Mucosa of rectum (tissue), 2 donors: ENCODE data around the gene CTPS1.
A peak's percentile ranks its signal among the peaks of the same experiment; 100 is the strongest.

ENCODE experiments used
- H3K27ac ChIP-seq, 2 donors: one replicate each; pipeline ENCODE4 v1.7.0; 2013; ENCODE audit warnings: inconsistent platforms in 2 of 2, low read depth in 2 of 2, low read length in 2 of 2
- H3K27me3 ChIP-seq, 2 donors: one replicate each; pipeline ENCODE4 v1.7.0; 2013; ENCODE audit warnings: low read length in 2 of 2; ENCODE audit not compliant: control insufficient read depth in 2 of 2, insufficient read depth in 2 of 2
- H3K36me3 ChIP-seq, 2 donors: one replicate each; pipeline ENCODE4 v1.7.0; 2013; ENCODE audit warnings: low read length in 2 of 2; ENCODE audit not compliant: control insufficient read depth in 2 of 2, insufficient read depth in 2 of 2
- H3K4me1 ChIP-seq, 2 donors: one replicate each; pipeline ENCODE4 v1.7.0; 2013; ENCODE audit warnings: low read length in 2 of 2, mild to moderate bottlenecking in 1 of 2; ENCODE audit not compliant: control insufficient read depth in 2 of 2, insufficient read depth in 2 of 2
- H3K4me3 ChIP-seq, 2 donors: one replicate each; pipeline ENCODE4 v1.7.0; 2013; ENCODE audit warnings: low read length in 2 of 2
- H3K9ac ChIP-seq, 2 donors: one replicate each; pipeline ENCODE4 v1.7.0; 2013; ENCODE audit warnings: low read length in 2 of 2, low read depth in 1 of 2, mild to moderate bottlenecking in 1 of 2
- H3K9me3 ChIP-seq, 2 donors: one replicate each; pipeline ENCODE4 v1.7.0; 2013; ENCODE audit warnings: low read length in 2 of 2; ENCODE audit not compliant: control insufficient read depth in 2 of 2
- donor health status: healthy.
- donor health status: Normal muscosa, but diverticular disease.

The CTPS1 gene

DNA sequence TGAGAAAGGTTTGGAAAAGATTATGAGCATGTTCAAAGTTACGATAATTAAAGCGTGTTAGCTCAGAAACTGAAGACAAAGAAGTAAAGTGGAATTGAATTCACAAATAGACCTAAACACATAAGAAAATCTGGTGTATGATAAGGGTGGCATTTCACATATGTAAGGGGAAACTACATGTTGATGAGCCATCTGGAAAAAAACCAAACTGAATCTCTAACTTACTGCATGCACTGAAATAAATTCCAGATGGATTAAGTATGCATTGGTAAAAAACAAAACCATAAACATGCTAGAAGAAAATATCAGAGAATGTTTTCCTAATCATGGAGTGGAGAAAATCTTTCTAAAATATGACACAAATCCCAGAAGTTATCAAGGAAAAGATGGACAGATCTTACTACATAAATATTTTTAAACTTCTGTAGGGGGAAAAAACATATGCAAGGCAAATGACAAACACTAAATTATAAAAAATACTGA, 34.0 kb upstream of the CTPS1 start:
- Histone ChIP-seq H3K4me1 (peaks cover 0 to 3% of the 10 kb centered on the region in 2 donors), H3K27me3 (no peaks in the 10 kb centered on the region), H3K36me3 (no peaks in the 10 kb centered on the region), H3K9ac (no peak overlapping the region), H3K27ac (no peak overlapping the region), H3K4me3 (no peak overlapping the region), H3K9me3 (no peaks in the 10 kb centered on the region)

DNA sequence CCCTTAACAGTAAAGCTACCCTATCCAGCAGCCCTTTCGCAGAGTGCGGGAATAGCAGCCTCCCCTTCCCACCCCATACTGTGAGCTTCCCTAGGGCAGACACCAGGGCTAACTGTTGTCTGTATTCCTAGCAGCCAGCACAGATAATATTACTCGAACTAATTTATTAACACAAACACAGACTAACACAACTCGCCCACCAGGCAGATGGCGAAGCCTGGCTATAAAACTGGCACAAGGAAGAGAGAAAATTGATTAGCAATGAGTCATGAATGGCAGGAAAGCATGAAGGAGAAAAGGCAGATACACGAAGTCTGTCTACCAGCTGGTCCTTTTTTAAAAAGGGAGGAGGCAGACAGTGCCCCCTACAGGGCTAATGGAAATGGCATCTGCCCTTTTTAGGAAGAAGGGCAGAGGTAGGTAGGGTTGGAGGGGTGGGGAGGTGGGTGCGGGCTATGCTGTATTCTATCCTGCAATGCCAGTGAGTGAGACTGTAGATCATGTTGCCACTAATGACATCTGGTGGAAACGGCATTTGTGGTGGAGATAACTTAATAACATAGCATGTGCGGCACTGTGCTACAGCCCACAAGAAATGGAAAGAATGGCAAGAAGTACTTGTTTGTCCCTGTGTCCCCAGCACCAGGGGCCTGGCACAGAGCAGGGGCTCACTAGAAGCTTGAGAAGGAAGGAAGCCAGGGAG, 30.6 kb upstream of the CTPS1 start:
- no peak overlapping the region for H3K27ac ChIP-seq
- H3K4me3 ChIP-seq, result no peak overlapping the region
- no peaks in the 10 kb centered on the region for H3K36me3 ChIP-seq
- peaks cover 3 to 4% of the 10 kb centered on the region in 2 donors for H3K4me1 ChIP-seq
- no peak overlapping the region for H3K9ac ChIP-seq
- no peaks in the 10 kb centered on the region for H3K9me3 ChIP-seq
- no peaks in the 10 kb centered on the region for H3K27me3 ChIP-seq

DNA sequence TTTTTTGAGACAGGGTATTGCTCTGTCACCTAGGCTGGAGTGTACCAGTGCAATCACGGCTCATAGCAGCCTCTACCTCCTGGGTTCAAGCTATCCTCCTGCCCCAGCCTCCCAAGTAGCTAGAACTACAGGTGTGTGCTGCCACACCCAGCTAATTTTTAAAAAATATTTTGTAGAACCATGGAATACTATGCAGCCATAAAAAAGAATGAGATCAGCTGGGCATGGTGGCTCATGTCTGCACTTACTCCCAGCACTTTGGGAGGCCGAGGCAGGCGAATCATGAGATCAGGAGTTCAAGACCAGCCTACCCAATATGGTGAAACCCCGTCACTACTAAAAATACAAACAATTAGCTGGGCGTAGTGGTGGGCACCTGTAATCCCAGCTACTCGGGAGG, 29.9 kb upstream of the CTPS1 start:
- H3K4me1 ChIP-seq, result peaks cover 3 to 4% of the 10 kb centered on the region in 2 donors
- no peak overlapping the region for H3K9ac ChIP-seq
- no peaks in the 10 kb centered on the region for H3K27me3 ChIP-seq
- no peaks in the 10 kb centered on the region for H3K36me3 ChIP-seq
- H3K4me3 ChIP-seq, result no peak overlapping the region
- H3K9me3 ChIP-seq, result no peaks in the 10 kb centered on the region
- no peak overlapping the region for H3K27ac ChIP-seq

DNA sequence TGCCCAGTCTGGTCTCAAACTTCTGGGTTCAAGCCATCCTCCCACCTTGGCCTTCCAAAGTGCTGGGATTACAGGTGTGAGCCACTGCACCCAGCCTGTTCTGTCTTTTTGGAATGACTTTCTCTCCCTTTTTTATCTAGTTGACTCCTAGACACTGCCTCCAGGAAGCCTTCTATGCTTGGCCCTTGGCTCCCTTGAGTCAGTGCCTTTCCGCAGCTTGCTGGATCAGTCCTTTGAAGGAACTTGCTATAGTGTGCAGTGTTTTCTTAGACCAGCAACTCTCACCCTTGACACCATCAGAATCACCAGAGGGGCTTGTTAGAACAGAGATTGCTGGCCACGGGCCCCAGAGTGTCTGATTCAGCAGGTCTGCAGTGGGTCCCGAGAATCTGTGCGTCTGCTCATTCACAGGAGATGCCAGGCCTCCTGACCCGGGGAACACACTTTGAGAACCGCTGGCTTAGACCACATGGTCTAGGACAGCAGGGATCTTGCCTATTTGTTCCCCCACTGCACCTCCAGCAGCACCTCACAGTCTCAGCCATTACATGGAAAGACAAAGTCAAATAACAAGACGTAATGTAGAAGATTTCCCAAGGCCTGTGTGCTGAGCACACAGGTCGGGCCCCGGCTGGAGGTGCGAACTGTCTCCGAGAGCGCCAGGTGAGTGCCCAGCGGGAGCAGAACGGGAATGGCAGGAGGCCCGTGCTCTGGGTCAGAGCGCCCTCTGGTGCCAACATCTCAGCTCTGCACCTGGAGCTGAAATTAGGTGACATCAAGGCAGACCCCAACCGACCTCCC, 27.4 kb upstream of the CTPS1 start:
- H3K9me3 ChIP-seq, result no peaks in the 10 kb centered on the region
- H3K36me3 ChIP-seq, result no peaks in the 10 kb centered on the region
- no peaks in the 10 kb centered on the region for H3K27me3 ChIP-seq
- peaks cover 0 to 4% of the 10 kb centered on the region in 2 donors for H3K4me1 ChIP-seq
- H3K4me3 ChIP-seq, result peak overlapping the region in 1 of 2 donors; percentile 40
- no peak overlapping the region for H3K27ac ChIP-seq
- no peak overlapping the region for H3K9ac ChIP-seq

DNA sequence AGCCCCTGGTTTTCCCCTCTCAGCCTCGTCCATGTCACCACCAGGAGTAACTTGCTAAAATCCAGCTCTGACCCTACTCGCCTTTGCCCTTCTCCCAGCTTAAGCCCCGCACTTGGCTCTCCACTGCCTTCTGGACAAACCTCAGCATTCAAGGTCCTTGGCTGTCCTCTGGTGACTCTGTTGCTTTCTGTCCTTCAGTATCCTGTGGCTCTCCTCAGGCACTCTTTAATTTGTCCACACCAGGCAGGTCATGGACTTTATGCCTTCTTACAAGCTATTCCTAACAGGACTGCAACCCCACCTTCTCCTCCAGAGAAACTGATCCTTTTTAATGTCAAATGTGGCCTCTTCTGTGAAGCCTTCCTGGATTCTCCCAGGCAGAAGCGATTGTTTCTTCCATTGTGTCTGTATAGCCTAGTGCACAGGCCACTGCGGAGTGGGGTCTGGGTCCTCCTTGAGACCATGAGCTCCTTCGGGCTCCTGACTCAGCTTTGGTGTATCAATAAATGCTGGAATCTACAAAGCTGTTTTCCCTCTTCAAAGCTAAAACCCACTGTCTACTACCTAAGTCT, 26.7 kb upstream of the CTPS1 start:
- Histone ChIP-seq H3K4me1 (peaks cover 0 to 4% of the 10 kb centered on the region in 2 donors), H3K9ac (no peak overlapping the region), H3K9me3 (no peaks in the 10 kb centered on the region), H3K27me3 (no peaks in the 10 kb centered on the region), H3K36me3 (no peaks in the 10 kb centered on the region), H3K4me3 (no peak overlapping the region), H3K27ac (no peak overlapping the region)

DNA sequence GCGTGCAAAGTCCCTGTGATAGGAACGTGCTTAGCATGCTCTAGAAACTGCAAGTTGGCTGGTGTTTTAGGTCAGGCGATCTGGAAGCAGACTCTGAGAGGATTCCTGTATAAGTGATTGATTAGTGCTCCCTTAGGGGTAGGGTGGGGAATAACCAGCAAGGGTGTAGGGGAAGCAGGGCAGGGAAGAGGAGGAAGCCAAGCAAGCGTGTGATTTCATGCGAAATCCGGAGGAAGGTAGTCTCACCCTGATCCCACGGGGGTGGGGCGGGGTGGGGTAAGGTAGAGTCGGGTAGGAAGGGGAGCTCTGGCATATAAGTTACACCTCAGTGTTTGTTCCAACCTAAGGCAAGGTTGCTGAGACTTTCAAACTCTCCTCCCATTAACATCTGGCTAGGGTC, 24.9 kb upstream of the CTPS1 start:
- no peaks in the 10 kb centered on the region for H3K27me3 ChIP-seq
- H3K9ac ChIP-seq, result no peak overlapping the region
- H3K36me3 ChIP-seq, result no peaks in the 10 kb centered on the region
- no peaks in the 10 kb centered on the region for H3K9me3 ChIP-seq
- H3K27ac ChIP-seq, result no peak overlapping the region
- H3K4me3 ChIP-seq, result no peak overlapping the region
- peaks cover 0 to 4% of the 10 kb centered on the region in 2 donors for H3K4me1 ChIP-seq

DNA sequence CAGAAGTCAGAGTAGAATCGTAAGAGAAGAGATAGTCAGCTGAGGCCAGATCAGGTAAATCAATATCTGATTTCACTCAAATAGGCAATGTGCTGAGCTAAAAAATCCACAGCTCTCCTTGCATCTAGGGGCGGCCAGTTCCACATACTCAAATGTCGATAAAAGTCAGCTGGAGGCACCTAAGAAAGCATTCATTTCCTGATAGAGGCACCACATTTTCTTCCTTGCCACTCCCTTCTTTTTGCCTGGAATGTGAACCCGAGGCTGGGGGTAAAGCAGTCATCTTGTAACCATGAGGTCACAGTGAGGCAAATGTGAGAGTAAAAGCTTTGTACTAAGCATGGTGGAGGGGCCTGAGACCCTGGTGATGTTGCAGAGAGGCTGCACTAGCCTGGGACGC, 24.2 kb upstream of the CTPS1 start:
- peaks cover 0 to 4% of the 10 kb centered on the region in 2 donors for H3K4me1 ChIP-seq
- no peaks in the 10 kb centered on the region for H3K36me3 ChIP-seq
- no peak overlapping the region for H3K4me3 ChIP-seq
- no peak overlapping the region for H3K27ac ChIP-seq
- H3K27me3 ChIP-seq, result no peaks in the 10 kb centered on the region
- H3K9ac ChIP-seq, result no peak overlapping the region
- H3K9me3 ChIP-seq, result no peaks in the 10 kb centered on the region

DNA sequence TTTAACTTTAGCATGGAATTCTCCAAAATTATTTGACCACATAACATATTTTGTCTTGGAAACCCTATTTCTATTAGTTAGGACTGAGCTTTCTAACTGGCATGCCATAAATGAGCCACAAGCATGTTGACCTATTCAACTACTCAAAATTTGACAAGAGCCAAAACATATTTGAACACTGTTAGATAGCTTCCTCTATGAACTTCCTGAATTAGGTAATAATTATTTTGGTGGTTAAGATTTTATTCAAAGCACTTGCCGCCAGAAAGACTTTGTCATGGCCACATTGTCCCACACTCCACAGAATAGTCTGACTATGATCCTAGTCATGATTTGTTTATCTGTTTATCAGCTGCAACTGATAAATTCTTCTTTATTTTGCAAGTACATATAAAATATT, 23.1 kb upstream of the CTPS1 start:
- H3K27me3 ChIP-seq, result no peaks in the 10 kb centered on the region
- H3K27ac ChIP-seq, result no peak overlapping the region
- H3K4me1 ChIP-seq, result peaks cover 0 to 4% of the 10 kb centered on the region in 2 donors
- H3K4me3 ChIP-seq, result no peak overlapping the region
- H3K9me3 ChIP-seq, result no peaks in the 10 kb centered on the region
- no peak overlapping the region for H3K9ac ChIP-seq
- no peaks in the 10 kb centered on the region for H3K36me3 ChIP-seq

DNA sequence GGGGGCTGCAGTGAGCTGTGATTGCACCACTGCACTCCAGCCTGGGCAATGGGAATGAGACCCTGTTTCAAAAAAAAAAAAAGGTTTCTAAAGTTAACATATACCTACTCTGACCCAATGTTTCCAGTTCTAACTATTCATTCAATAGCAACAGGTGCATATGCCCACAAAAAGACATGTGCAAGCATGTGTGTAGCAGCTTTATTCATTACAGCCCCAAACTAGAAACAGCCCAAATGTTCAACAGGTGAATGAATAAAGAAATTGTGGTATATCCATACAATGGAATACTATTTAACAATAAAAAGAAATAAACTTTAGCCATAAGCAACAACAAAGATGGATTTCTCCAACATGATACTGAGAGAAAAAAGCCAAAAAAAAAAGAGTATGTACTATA, 21.3 kb upstream of the CTPS1 start:
- no peak overlapping the region for H3K4me3 ChIP-seq
- no peaks in the 10 kb centered on the region for H3K36me3 ChIP-seq
- H3K4me1 ChIP-seq, result no peaks in the 10 kb centered on the region
- H3K9me3 ChIP-seq, result no peaks in the 10 kb centered on the region
- no peak overlapping the region for H3K27ac ChIP-seq
- no peak overlapping the region for H3K9ac ChIP-seq
- no peaks in the 10 kb centered on the region for H3K27me3 ChIP-seq

DNA sequence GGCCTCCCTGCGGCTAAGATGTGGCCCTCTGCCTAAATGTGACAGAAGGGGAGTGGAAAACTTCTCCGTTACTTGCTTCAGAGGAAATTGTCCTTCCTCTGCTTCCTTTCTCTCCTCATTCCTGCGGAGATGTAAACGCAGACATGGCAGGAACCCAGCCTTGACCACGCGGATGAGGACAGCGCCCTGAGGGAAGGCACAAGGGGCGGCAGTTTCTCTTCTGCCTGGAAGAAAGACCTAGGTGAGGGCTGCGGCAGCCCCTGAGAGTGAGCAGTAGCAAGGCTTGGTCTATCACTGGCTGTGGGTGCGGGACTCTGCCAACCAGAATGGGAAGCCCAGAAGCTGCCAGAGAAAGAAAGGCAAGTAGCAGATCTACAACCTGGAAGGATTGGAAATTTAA, 14.0 kb upstream of the CTPS1 start:
- no peak overlapping the region for H3K4me3 ChIP-seq
- peaks cover 0 to 2% of the 10 kb centered on the region in 2 donors for H3K27me3 ChIP-seq
- no peaks in the 10 kb centered on the region for H3K4me1 ChIP-seq
- no peaks in the 10 kb centered on the region for H3K36me3 ChIP-seq
- no peaks in the 10 kb centered on the region for H3K9me3 ChIP-seq
- H3K27ac ChIP-seq, result no peak overlapping the region
- H3K9ac ChIP-seq, result no peak overlapping the region
